ENCODE measurements around the gene RHEB. TPM values are rescaled to one million over a fixed set of nuclear protein-coding genes. Genes with fewer than 3 reads are reported as not detected.

RHEB gene
- total RNA-seq, 1 donor from 2014 or later = 88.2 TPM

DNA sequence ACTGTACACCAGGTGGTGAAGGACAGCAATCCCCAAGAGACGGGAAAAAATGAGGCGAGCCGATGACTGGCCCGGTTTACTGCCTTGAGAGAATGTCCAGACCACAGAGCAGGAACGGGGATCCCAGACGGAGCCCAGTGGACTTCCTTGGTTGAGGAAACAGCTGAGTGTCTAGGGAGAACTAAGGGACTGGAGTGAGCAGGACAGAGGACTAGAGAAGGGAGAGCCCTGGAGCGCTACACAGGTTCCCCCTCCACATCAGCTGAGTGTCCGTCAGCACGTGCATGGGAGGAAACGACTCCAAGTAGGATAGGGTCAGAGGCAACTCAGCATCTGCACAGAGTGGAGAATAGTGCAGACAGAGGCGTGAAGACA is 102.8 kb downstream of the RHEB start:
- TF ChIP-seq, protein P1, sequence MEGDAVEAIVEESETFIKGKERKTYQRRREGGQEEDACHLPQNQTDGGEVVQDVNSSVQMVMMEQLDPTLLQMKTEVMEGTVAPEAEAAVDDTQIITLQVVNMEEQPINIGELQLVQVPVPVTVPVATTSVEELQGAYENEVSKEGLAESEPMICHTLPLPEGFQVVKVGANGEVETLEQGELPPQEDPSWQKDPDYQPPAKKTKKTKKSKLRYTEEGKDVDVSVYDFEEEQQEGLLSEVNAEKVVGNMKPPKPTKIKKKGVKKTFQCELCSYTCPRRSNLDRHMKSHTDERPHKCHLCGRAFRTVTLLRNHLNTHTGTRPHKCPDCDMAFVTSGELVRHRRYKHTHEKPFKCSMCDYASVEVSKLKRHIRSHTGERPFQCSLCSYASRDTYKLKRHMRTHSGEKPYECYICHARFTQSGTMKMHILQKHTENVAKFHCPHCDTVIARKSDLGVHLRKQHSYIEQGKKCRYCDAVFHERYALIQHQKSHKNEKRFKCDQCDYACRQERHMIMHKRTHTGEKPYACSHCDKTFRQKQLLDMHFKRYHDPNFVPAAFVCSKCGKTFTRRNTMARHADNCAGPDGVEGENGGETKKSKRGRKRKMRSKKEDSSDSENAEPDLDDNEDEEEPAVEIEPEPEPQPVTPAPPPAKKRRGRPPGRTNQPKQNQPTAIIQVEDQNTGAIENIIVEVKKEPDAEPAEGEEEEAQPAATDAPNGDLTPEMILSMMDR (IDR thresholded peaks at IDR 0.05; ENCODE audit: partially characterized antibody, unreplicated experiment) = no peak
- H3K36me3 Mint-ChIP-seq (ENCODE audit: unreplicated experiment) = peaks cover 4% of the 10 kb centered on the region
- no peak overlapping the region for H3K4me3 Mint-ChIP-seq (ENCODE audit: unreplicated experiment)
- H3K9me3 Mint-ChIP-seq (ENCODE audit: unreplicated experiment) = peaks cover 3% of the 10 kb centered on the region
- no peak for DNase-seq
- H3K27ac Mint-ChIP-seq (ENCODE audit: unreplicated experiment) = no peak overlapping the region
- H3K4me1 Mint-ChIP-seq (ENCODE audit: low read depth, unreplicated experiment) = no peaks in the 10 kb centered on the region
- peaks cover 7% of the 10 kb centered on the region for H3K27me3 Mint-ChIP-seq (ENCODE audit: unreplicated experiment)

DNA sequence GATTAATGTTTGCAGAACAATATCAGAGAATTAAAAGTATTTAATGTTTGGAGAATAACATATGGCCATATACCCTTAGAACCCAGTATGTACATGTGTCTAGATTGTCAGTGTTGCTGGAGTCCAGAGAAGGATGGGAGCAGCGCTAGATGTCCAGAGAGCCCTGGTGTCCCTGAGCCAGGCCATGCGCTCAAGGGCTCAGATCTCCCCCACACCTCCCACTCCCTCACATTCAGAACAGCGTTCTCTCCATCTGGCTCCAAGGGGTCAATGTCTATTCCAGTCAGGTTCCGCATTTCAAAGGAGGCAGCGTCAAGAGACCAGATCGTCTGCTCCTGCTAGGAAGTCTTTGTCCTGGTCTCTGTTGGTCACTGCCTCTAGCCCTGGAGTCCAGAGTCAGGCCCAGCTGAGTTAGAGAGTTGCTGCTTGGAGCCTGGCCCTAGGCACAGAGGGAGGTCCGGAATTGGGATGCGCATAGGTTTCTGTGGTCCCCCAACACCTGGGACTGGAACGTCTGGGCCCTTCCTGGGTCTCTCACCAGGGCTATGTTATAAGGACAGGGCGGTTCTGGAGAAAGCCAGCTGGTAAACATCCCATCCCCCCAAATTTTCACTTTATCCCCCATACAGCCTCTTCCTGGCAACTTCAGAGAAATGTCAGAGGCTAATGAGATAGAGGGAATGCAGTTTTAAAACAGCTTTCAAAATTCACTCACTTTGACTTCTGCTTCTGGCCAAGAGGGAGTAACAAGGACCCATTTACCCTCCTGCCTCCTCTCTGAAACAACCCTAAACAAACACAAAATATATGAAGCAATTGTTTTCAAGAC is 103.4 kb downstream of the RHEB start:
- TF ChIP-seq, protein P1 (IDR thresholded peaks at IDR 0.05; ENCODE audit: partially characterized antibody, unreplicated experiment) = no peak
- Mint-ChIP-seq H3K4me3 (ENCODE audit: unreplicated experiment) (no peak overlapping the region), H3K4me1 (ENCODE audit: low read depth, unreplicated experiment) (no peaks in the 10 kb centered on the region), H3K9me3 (ENCODE audit: unreplicated experiment) (peaks cover 3% of the 10 kb centered on the region), H3K27ac (ENCODE audit: unreplicated experiment) (peak overlapping the region; percentile 3), H3K36me3 (ENCODE audit: unreplicated experiment) (no peaks in the 10 kb centered on the region), H3K27me3 (ENCODE audit: unreplicated experiment) (peaks cover 11% of the 10 kb centered on the region)
- DNase-seq = no peak

Small RNA genes lying within 50 kb of the gene (microRNA-seq; reads per million reads assigned to microRNA genes)
- gene MIR3907 (ENCODE audit: unreplicated experiment) = not detected

Other genes starting within 250 kb of the RHEB start
- gene NUB1, start 178.1 kb downstream of the RHEB start, total RNA-seq (ENCODE audit: unreplicated experiment) = 41.6 TPM
- gene WDR86, start 109.9 kb downstream of the RHEB start, total RNA-seq (ENCODE audit: unreplicated experiment) = 70.5 TPM
- gene CRYGN, start 79.8 kb downstream of the RHEB start, total RNA-seq (ENCODE audit: unreplicated experiment) = not detected

Data from glutamatergic neuron (in vitro differentiated cells).